HL-60 (cell line): Measurements from ENCODE around the gene SLC5A7.

ENCODE experiments used
- POLR2AphosphoS5 ChIP-seq: IDR thresholded peaks from 2 replicates; pipeline ENCODE4 v1.6.1; 2012; ENCODE audit warnings: low read depth
- TF ChIP-seq, protein P1 (sequence below): IDR thresholded peaks from one replicate; pipeline ENCODE4 v1.5.1; 2011; ENCODE audit warnings: low read length, control low read depth, inconsistent platforms; ENCODE audit not compliant: insufficient read depth

DNA sequence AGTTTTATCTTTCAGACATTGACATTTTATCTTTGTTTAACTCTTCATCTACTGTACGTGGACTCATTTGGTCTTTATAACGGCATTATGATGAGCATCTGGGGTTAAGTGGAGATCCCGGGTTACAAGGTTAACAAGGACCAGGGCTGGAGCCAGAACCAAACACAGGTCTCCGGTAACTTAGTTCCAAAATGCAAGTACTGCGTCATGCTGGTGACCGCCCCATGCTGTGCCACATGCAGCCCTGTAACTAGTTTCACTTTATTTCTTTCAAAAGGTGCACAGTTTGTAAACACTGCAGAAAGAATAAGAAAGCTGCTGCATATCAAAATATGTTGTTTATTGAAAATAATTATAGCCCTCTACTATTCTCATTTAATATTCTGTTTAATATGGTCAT is 3.1 kb downstream of the SLC5A7 start:
- TF ChIP-seq, protein P1, sequence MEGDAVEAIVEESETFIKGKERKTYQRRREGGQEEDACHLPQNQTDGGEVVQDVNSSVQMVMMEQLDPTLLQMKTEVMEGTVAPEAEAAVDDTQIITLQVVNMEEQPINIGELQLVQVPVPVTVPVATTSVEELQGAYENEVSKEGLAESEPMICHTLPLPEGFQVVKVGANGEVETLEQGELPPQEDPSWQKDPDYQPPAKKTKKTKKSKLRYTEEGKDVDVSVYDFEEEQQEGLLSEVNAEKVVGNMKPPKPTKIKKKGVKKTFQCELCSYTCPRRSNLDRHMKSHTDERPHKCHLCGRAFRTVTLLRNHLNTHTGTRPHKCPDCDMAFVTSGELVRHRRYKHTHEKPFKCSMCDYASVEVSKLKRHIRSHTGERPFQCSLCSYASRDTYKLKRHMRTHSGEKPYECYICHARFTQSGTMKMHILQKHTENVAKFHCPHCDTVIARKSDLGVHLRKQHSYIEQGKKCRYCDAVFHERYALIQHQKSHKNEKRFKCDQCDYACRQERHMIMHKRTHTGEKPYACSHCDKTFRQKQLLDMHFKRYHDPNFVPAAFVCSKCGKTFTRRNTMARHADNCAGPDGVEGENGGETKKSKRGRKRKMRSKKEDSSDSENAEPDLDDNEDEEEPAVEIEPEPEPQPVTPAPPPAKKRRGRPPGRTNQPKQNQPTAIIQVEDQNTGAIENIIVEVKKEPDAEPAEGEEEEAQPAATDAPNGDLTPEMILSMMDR = no peak
- TF ChIP-seq POLR2AphosphoS5 = no peak
